Fibroblast of upper back skin (primary cell): ENCODE measurements around the gene TBC1D10B.
"Not testable (repeated sequence)": the region's sequence is repeated elsewhere in the genome, so short reads cannot be mapped to it uniquely, and the experiment has no call there.

ENCODE experiments used
- DNase-seq: peaks from one replicate; pipeline ENCODE4 v3.0.0-alpha.2; 2013

TBC1D10B gene

GRCh38 chr16:30397056-30397455 lies 26.8 kb upstream of the TBC1D10B start:
- DNase-seq, result no peak

DNA sequence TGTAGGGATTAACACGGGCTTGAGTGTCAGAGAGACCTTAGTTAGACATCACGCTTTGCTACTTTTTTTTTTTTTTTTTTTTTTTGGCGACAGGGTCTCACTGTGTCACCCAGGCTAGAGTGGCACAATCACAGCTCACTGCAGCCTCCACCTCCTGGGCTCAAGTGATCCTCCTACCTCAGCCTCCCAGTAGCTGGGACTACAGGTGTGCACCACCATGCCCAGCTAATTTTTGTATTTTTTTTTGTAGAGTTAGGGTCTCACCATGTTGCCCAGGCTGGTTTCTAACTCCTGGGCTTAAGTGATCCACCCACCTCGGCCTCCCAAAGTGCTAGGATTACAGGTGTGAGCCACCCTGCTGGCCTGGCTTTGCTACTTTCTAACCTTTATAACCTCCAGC lies 26.3 kb upstream of the TBC1D10B start:
- not testable (repeated sequence) for DNase-seq

- no peak for DNase-seq
These were observed 25.8 kb upstream of the TBC1D10B start for GRCh38 chr16:30395992-30396585.

GRCh38 chr16:30395155-30395991 lies 25.1 kb upstream of the TBC1D10B start, which contains the start of gene ZNF48:
Gene ZNF48 (plus strand): TSS chr16:30395420. CDS start chr16:30395795, 375 bp downstream.
- DNase-seq, result peak; percentile 83

DNA sequence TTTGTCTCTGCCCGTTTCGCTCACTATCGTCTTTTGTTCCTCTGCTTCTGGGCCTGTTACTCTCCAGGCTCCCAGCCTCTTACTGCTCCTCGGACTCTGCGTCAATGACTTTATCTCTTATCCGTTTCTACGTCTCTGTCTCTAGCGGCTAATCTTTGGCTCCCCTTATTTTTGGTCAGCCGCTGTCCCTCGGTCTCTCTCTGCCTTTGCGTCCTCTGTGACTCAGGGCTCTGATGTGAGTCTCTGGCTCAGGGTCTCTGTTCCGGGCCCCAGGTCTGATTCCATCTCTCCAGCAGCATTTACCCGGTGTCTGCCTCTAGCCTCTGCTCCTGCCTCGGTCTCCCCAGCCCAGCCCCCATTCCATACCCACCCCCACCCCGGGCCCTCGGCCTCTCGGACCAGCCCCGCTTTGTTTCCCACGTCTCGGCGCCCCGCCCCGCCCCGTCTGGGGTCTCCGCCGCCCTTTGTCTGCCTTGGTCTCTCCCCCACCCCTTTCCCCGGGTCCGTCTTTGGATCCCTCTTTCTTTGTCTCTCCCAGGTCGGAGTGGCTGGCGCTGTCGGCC lies 24.4 kb upstream of the TBC1D10B start:
- no peak for DNase-seq

DNA sequence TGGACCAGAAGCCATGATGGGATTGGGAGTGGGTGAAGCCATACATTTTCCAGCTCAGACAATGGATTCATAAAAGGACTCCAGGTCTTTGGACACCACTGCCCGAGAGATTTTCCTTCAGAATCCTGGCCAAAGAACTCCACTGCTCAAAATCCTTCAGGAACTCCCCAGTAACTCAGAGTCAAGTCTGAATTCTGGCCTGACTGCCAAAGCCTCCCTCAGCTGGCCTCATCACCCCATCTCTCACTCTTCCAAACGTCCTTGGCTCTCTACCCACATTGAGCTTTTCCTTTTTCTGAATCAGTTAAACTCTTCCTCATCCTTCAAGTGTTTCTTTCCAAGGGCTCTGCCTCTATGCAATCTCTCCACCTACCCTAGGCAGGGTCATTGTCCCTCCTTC lies 13.2 kb upstream of the TBC1D10B start:
- DNase-seq, result no peak

- no peak for DNase-seq
These were observed 12.0 kb upstream of the TBC1D10B start, which contains the start of gene SEPTIN1 for GRCh38 chr16:30382111-30382881. Gene SEPTIN1 (minus strand): TSS chr16:30382561. CDS start chr16:30382542, 19 bp downstream.

DNA sequence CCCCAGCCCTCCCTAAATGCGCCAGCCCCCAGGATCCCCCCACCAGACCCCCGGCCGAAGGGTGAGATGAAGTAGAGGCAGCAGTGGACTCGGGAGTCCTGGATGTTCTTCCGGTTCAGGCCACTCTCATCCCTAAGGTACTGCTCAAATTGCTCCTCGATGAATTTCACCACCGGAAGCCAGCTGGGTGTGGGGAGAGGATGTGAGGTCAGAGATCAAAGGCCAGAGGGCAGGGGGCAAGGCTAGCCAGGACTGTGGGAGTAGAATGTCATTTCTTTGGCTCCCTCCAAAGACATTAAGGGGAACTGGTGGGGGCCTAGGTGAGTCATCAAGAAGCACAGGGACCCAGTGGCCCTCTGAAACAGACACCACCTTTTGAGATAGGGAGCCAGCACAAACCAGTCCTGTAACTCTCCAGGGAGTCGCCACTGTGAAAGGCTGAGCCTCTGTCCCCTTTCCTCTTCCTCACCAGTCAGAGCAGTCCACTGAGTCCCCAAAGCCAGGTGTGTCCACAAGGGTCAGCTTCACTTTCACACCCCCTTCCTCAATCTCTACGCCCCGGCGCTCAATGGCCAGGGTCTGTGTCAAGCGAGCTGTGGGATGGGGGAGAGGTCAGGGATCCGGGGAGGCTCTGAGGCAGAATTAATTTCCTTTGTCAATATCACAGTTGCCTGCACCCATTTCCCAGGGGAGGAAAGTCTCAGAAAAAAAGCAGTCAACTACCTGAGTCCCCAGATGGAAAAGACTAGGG lies 11.2 kb upstream of the TBC1D10B start:
- no peak for DNase-seq

DNA sequence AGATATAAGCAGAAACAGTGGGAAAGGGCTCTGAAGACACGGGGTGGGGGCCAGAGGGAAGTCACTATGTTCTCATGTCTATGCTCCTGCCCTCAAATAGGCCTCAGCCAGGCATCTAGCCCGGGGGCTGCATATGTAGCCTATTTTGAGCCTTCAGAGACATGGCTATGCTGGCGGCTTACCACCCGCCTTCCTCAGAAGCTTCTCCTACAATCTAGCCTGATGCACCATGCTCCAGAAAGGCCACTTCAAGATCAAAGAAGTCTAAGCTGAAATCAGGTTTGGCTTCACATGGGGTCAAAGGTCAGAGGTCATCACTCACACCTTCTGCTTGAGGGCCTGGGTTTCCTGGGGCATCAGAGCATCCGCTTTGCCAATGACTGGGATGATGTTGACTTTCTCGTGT lies 10.5 kb upstream of the TBC1D10B start:
- DNase-seq, result no peak

- no peak for DNase-seq
These were observed 9.9 kb upstream of the TBC1D10B start for GRCh38 chr16:30380072-30380802.

DNA sequence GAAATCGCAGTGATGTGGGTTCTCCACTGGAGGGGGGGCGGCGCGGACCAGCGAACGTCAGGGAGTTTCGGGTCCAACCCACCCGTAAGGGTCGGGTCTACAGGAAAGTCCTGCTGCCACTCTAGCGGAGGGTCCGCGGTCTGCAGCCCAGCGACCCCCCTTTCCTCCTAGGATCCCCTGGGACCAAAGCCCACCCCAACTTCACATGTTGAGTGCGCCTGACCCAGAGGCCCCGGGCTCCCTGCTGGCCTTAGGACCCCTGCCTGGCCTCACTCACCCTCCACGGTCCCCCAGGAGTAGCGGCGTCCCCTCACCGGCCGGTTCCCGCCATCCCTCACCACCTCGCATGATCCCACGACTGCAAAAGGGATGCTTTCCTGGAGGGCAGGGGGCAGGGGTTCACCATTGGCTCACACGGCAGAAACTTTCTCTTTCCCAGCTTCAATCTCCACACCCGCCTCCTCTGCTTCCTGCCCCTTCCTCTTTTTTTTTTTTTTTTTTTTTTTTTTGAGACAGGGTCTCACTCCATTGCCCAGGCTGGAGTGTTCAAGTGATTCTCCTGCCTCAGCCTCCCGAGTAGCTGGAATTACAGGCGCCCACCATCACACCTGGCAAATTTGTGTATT lies 9.0 kb upstream of the TBC1D10B start:
- DNase-seq, result no peak

- DNase-seq, result peak; percentile 97
These were observed 8.2 kb upstream of the TBC1D10B start for GRCh38 chr16:30378236-30379157.

DNA sequence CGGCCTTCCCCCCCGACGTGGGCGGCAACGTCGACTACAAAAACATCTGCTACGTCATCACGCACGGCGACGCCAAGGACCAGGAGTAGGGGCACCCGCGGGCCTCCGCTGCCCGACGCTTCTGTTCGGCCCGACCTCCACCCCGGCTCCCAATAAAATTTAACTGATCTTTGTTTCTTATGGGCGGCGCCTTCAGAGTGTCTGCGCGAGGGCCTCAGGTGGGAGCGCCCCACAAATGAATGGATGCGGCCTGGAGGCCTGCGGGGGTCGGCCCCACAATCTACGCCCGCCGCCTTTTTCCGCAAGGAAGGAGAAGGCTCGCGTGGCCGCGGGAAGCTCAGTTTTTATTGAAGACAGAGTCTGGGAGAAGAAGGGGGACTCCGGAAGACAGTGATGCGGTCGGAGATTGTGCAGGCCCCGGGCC lies 7.5 kb upstream of the TBC1D10B start:
- DNase-seq, result peak; percentile 89

GRCh38 chr16:30377050-30377811 lies 6.9 kb upstream of the TBC1D10B start:
- DNase-seq, result no peak

DNA sequence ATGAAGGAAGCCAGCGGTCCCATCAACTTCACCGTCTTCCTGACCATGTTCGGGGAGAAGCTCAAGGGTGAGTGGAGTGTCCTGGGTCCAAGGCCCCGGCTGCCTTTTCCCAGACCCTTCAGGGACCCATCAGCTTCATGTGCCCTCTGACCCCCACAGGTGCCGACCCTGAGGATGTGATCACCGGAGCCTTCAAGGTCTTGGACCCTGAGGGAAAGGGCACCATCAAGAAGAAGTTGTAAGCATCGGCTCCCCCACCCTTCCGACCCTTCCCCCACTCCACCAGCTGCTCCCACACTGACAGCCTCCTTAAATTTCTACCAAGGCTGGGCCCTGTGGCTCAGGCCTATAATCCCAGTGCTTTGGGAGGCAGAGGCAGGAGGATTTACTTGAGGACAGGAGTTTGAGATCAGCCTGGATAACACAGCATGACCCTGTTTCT lies 6.2 kb upstream of the TBC1D10B start:
- no peak for DNase-seq

DNA sequence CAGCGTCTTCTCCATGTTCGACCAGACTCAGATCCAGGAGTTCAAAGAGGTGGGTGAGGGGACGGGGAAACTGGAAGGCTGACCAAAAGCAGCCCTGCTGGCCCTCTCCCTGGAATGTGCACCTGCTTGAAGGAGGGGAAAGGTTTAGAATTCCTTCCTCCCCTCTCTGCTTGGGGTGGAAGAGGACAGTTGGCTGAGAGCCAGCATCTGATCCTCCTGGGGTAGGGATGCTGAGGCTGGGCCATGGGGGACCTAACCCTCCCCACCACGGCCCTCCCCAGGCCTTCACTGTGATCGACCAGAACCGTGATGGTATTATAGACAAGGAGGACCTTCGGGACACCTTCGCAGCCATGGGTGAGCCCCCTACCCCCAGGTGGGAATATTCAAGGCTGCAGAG lies 5.6 kb upstream of the TBC1D10B start:
- no peak for DNase-seq

- no peak for DNase-seq
These were observed 4.2 kb upstream of the TBC1D10B start, which contains the start of gene MYL11 for GRCh38 chr16:30374538-30374937. Gene MYL11 (plus strand): TSS chr16:30374802. CDS start chr16:30374858, 56 bp downstream.

GRCh38 chr16:30372725-30373124 lies 2.4 kb upstream of the TBC1D10B start:
- no peak for DNase-seq
